Immature natural killer cell (primary cell): ENCODE measurements around the gene PLD4. TPM values are rescaled to one million over a fixed set of nuclear protein-coding genes. Genes with fewer than 3 reads are reported as not detected.
"Not testable (repeated sequence)": the region's sequence is repeated elsewhere in the genome, so short reads cannot be mapped to it uniquely, and the experiment has no call there.

Source experiments
- DNase-seq, 3 donors: peaks; one replicate each; pipeline ENCODE4 v3.0.0; 2022; ENCODE audit warnings: mixed read lengths in 1 of 3
- H3K27ac Mint-ChIP-seq, 6 donors: one replicate each; pipeline ENCODE4 v1.8.0; 2020; ENCODE audit warnings: mixed read lengths in 6 of 6, mild to moderate bottlenecking in 5 of 6, inconsistent platforms in 4 of 6, moderate library complexity in 3 of 6
- H3K27me3 Mint-ChIP-seq, 3 donors: one replicate each; pipeline ENCODE4 v1.8.0; 2020 to 2021; ENCODE audit warnings: low read depth in 3 of 3, mild to moderate bottlenecking in 3 of 3, mixed read lengths in 3 of 3, moderate library complexity in 3 of 3, inconsistent platforms in 1 of 3
- H3K36me3 Mint-ChIP-seq, 3 donors: one replicate each; pipeline ENCODE4 v1.8.0; 2020; ENCODE audit warnings: mixed read lengths in 3 of 3, inconsistent platforms in 2 of 3, mild to moderate bottlenecking in 2 of 3
- H3K4me1 Mint-ChIP-seq, 2 donors: one replicate each; pipeline ENCODE4 v1.8.0; 2020; ENCODE audit warnings: inconsistent platforms in 2 of 2, mild to moderate bottlenecking in 2 of 2, mixed read lengths in 2 of 2, moderate library complexity in 1 of 2
- H3K4me3 Mint-ChIP-seq, 5 donors: one replicate each; pipeline ENCODE4 v1.8.0; 2020; ENCODE audit warnings: mild to moderate bottlenecking in 5 of 5, mixed read lengths in 5 of 5, inconsistent platforms in 3 of 5, moderate library complexity in 3 of 5
- H3K9me3 Mint-ChIP-seq, 6 donors: one replicate each; pipeline ENCODE4 v1.8.0; 2020; ENCODE audit warnings: mild to moderate bottlenecking in 6 of 6, mixed read lengths in 6 of 6, inconsistent platforms in 4 of 6, moderate library complexity in 3 of 6
- polyA plus RNA-seq, 3 donors: library from polyadenylated mRNA; unstranded; fragments of 300-500 nt; fragmentation: Illumina TruSeq; gene quantifications; one replicate each; pipeline ENCODE4 v1.2.3, GENCODE V29; 2021

Gene PLD4
- polyA plus RNA-seq, 3 donors from 2014 or later, result 2.3 to 49.3 (median 19.7) TPM

- Mint-ChIP-seq H3K27me3 (peaks cover 4 to 13% (median 6%) of the 10 kb centered on the region in 3 donors), H3K27ac (no peak overlapping the region), H3K36me3 (no peaks in the 10 kb centered on the region), H3K4me3 (no peak overlapping the region), H3K4me1 (no peaks in the 10 kb centered on the region), H3K9me3 (no peaks in the 10 kb centered on the region)
- no peak for DNase-seq
Measured at GRCh38 chr14:104900639-104901512, 23.8 kb upstream of the PLD4 start.

- Mint-ChIP-seq H3K4me1 (no peaks in the 10 kb centered on the region), H3K9me3 (no peaks in the 10 kb centered on the region), H3K27me3 (peaks cover 4 to 21% (median 6%) of the 10 kb centered on the region in 3 donors), H3K36me3 (no peaks in the 10 kb centered on the region), H3K27ac (no peak overlapping the region), H3K4me3 (no peak overlapping the region)
- DNase-seq, result no peak
Measured at GRCh38 chr14:104903990-104904389, 20.7 kb upstream of the PLD4 start.

- not testable (repeated sequence) for H3K9me3 Mint-ChIP-seq, H3K4me1 Mint-ChIP-seq, DNase-seq, H3K36me3 Mint-ChIP-seq, H3K4me3 Mint-ChIP-seq, H3K27ac Mint-ChIP-seq
- peaks cover 4 to 21% (median 6%) of the 10 kb centered on the region in 3 donors for H3K27me3 Mint-ChIP-seq
Measured at GRCh38 chr14:104904650-104905578, 19.8 kb upstream of the PLD4 start.

GRCh38 chr14:104905579-104905933 lies 19.1 kb upstream of the PLD4 start:
- not testable (repeated sequence) for H3K27ac Mint-ChIP-seq, DNase-seq
- H3K27me3 Mint-ChIP-seq, result peaks cover 4 to 22% (median 6%) of the 10 kb centered on the region in 3 donors

GRCh38 chr14:104908303-104908702 lies 16.4 kb upstream of the PLD4 start:
- Mint-ChIP-seq H3K4me3 (no peak overlapping the region), H3K27me3 (peaks cover 4 to 28% (median 10%) of the 10 kb centered on the region in 3 donors), H3K36me3 (no peaks in the 10 kb centered on the region), H3K4me1 (no peaks in the 10 kb centered on the region), H3K27ac (no peak overlapping the region), H3K9me3 (peaks cover 2 to 19% (median 11%) of the 10 kb centered on the region in 6 donors)
- no peak for DNase-seq

More at GRCh38 chr14:104905579-104905933, 19.1 kb upstream of the PLD4 start:
- not testable (repeated sequence) for H3K9me3 Mint-ChIP-seq, H3K36me3 Mint-ChIP-seq, H3K4me3 Mint-ChIP-seq, H3K4me1 Mint-ChIP-seq

GRCh38 chr14:104912053-104912452 lies 12.6 kb upstream of the PLD4 start:
- Mint-ChIP-seq H3K9me3 (peaks cover 2 to 19% (median 11%) of the 10 kb centered on the region in 6 donors), H3K27ac (no peak overlapping the region), H3K4me3 (no peak overlapping the region), H3K4me1 (no peaks in the 10 kb centered on the region), H3K36me3 (no peaks in the 10 kb centered on the region), H3K27me3 (peaks cover 4 to 28% (median 6%) of the 10 kb centered on the region in 3 donors)
- no peak for DNase-seq

- Mint-ChIP-seq H3K27me3 (peaks cover 4 to 22% (median 6%) of the 10 kb centered on the region in 3 donors), H3K27ac (no peak overlapping the region), H3K4me1 (no peaks in the 10 kb centered on the region), H3K36me3 (no peaks in the 10 kb centered on the region), H3K9me3 (peaks cover 2 to 19% (median 11%) of the 10 kb centered on the region in 6 donors), H3K4me3 (no peak overlapping the region)
- no peak for DNase-seq
Measured at GRCh38 chr14:104913435-104913834, 11.2 kb upstream of the PLD4 start.

- DNase-seq, result no peak
- Mint-ChIP-seq H3K9me3 (peaks cover under 1 to 2% (median 1%) of the 10 kb centered on the region in 6 donors), H3K27ac (no peak overlapping the region), H3K4me3 (no peak overlapping the region), H3K36me3 (no peaks in the 10 kb centered on the region), H3K4me1 (no peaks in the 10 kb centered on the region), H3K27me3 (peaks cover under 1 to 10% (median 3%) of the 10 kb centered on the region in 3 donors)
Measured at GRCh38 chr14:104917116-104917515, 7.6 kb upstream of the PLD4 start.

GRCh38 chr14:104917993-104918392 lies 6.7 kb upstream of the PLD4 start:
- DNase-seq, result no peak
- Mint-ChIP-seq H3K36me3 (no peaks in the 10 kb centered on the region), H3K4me3 (no peak overlapping the region), H3K27ac (no peak overlapping the region), H3K27me3 (peaks cover 0 to 8% (median 3%) of the 10 kb centered on the region in 3 donors), H3K4me1 (no peaks in the 10 kb centered on the region), H3K9me3 (no peaks in the 10 kb centered on the region)

- H3K9me3 Mint-ChIP-seq, H3K4me3 Mint-ChIP-seq, H3K4me1 Mint-ChIP-seq, H3K27me3 Mint-ChIP-seq, H3K36me3 Mint-ChIP-seq, DNase-seq, H3K27ac Mint-ChIP-seq: not testable (repeated sequence)
Measured at GRCh38 chr14:104919152-104919992, 5.3 kb upstream of the PLD4 start.

GRCh38 chr14:104919993-104920315 lies 4.7 kb upstream of the PLD4 start:
- Mint-ChIP-seq H3K9me3 (no peaks in the 10 kb centered on the region), H3K36me3 (no peaks in the 10 kb centered on the region), H3K27ac (no peak overlapping the region), H3K4me3 (no peak overlapping the region), H3K27me3 (no peaks in the 10 kb centered on the region), H3K4me1 (no peaks in the 10 kb centered on the region)
- no peak for DNase-seq

GRCh38 chr14:104923640-104924420 lies 849 bp upstream of the PLD4 start:
- no peak for DNase-seq
- Mint-ChIP-seq H3K9me3 (no peaks in the 10 kb centered on the region), H3K27me3 (no peaks in the 10 kb centered on the region), H3K4me1 (no peaks in the 10 kb centered on the region), H3K36me3 (no peaks in the 10 kb centered on the region), H3K27ac (no peak overlapping the region), H3K4me3 (no peak overlapping the region)
